ENCODE results near the gene ZNF507. TPM values are rescaled to one million over a fixed set of nuclear protein-coding genes. Genes with fewer than 3 reads are reported as not detected.

The ZNF507 gene
- total RNA-seq, 1 donor from 2014 or later, result 22.4 TPM

DNA sequence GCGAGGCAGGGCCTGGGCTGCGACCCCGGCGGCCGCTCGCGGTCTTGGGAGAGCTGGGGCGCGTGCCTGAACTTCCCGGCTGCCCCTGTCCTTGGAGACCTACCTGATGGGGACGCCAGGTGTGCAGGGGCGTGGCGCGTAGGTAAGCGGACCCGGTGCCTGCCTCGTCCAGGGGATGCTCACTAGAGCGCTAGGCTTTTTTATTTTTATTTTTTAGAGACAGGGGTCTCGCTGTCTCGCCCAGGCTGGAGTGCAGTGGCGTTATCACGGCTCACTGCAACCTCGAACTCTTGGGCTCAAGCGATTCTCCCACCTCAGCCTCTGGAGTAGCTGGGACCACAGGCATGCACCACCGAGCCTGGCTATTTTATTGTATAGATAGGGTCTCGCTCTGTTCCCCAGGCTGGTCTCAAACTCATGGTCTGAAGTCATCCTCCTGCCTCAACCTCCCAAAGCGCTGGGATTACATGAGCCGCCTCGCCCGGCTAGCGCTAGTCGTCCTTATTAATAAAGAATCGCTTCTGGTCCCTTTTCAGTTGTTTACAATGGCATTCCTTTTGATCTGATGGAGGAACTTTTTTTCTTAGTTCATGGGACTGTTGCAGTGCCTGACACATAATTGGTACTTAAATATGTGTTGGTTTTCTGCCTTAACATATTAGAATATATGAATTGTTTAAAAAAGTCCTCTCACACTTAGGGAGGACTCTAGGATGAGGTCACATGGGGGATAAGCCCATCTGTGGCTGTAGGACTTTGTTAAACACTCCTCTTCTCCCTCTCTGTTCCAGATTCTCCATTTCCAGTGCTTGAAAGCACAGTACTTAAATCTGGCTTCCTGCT, 61.0 kb downstream of the ZNF507 start:
- no peaks in the 10 kb centered on the region for H3K27me3 ChIP-seq
- H3F3A ChIP-seq (ENCODE audit: low read depth), result peaks cover 31% of the 10 kb centered on the region
- no peaks in the 10 kb centered on the region for H3K9me3 Mint-ChIP-seq
- H3K27ac Mint-ChIP-seq, result peak overlapping the region; percentile 66
- peak; percentile 9 for DNase-seq (ENCODE audit: low spot score)
- H3K36me3 Mint-ChIP-seq, result peaks cover 32% of the 10 kb centered on the region
- TF ChIP-seq EZH2phosphoT487 (IDR thresholded peaks at IDR 0.05) (no peak), EZH2 (IDR thresholded peaks at IDR 0.05) (no peak)
- TF ChIP-seq, protein P1, sequence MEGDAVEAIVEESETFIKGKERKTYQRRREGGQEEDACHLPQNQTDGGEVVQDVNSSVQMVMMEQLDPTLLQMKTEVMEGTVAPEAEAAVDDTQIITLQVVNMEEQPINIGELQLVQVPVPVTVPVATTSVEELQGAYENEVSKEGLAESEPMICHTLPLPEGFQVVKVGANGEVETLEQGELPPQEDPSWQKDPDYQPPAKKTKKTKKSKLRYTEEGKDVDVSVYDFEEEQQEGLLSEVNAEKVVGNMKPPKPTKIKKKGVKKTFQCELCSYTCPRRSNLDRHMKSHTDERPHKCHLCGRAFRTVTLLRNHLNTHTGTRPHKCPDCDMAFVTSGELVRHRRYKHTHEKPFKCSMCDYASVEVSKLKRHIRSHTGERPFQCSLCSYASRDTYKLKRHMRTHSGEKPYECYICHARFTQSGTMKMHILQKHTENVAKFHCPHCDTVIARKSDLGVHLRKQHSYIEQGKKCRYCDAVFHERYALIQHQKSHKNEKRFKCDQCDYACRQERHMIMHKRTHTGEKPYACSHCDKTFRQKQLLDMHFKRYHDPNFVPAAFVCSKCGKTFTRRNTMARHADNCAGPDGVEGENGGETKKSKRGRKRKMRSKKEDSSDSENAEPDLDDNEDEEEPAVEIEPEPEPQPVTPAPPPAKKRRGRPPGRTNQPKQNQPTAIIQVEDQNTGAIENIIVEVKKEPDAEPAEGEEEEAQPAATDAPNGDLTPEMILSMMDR (IDR thresholded peaks at IDR 0.05), result no peak
- peak overlapping the region; percentile 96 for H3K4me3 ChIP-seq
- H3K9ac ChIP-seq, result peak overlapping the region; percentile 64
- H3K9me3 ChIP-seq (ENCODE audit: low read depth), result no peaks in the 10 kb centered on the region
- H3K27ac ChIP-seq, result no peak overlapping the region
- peaks cover 21% of the 10 kb centered on the region for H3K36me3 ChIP-seq
- peak overlapping the region; percentile 94 for H3K4me2 ChIP-seq
- H3K4me1 ChIP-seq, result peaks cover 40% of the 10 kb centered on the region
- H2AFZ ChIP-seq (replicated peaks), result no peak overlapping the region
- H4K20me1 ChIP-seq (ENCODE audit: low read depth), result peaks cover 22% of the 10 kb centered on the region
- H3K79me2 ChIP-seq (ENCODE audit: low read depth), result peaks cover 60% of the 10 kb centered on the region
- H3K4me3 Mint-ChIP-seq, result peak overlapping the region; percentile 95
- H3K4me1 Mint-ChIP-seq, result peaks cover 30% of the 10 kb centered on the region
- H3K27me3 Mint-ChIP-seq (ENCODE audit: insufficient read depth, low read depth), result no peaks in the 10 kb centered on the region

DNA sequence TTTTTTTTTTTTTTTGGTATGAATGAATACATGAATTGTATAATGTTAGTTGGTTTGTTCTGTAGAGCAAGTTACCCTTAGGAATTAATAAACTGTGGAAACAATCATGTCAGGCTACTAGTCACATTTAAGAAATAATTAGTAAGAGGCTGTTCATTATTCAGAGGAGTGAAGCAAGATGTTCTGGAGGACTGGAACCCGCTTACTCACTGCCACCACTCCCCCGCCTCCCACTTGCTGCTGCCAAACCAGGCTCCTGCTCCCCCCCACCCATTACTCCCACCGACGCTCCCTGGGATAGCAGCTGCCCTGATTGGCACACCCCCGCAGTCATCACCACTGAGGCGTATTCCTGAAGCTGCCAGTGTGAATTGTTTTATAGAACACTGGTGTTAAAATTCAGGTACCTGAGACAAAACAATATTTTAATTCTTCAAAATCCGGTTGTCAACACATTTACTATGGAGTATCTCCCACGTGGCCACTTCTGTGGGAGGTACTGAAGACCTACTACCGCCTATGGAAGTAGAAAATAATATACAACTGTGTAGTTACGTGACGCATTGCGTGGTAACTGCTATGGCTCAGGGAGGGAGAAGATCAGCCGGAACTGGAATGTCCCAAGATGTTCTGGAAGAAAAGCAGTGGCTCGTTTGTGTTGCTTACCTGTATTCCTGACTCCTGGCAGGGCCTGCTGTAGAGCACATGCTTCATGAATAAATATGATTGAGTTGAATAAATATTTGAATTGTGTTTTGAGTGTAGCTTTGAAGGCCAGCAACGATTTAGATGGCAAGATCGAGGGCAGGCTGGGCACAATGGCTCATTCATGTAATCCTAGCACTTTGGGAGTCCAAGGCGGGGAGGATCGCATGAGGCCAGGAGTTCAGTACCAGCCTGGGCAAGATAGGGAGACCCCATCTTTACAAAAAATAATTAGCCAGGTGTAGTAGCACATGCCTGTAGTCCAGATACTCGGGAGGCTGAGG, 61.9 kb downstream of the ZNF507 start:
- Histone ChIP-seq H3K4me2 (peak overlapping the region; percentile 94), H3K4me3 (peak overlapping the region; percentile 96), H3K4me1 (peaks cover 35% of the 10 kb centered on the region), H3K36me3 (peaks cover 27% of the 10 kb centered on the region), H3K27ac (no peak overlapping the region), H3K27me3 (no peaks in the 10 kb centered on the region), H3K9ac (no peak overlapping the region), H4K20me1 (ENCODE audit: low read depth) (peaks cover 25% of the 10 kb centered on the region), H2AFZ (replicated peaks) (no peak overlapping the region), H3F3A (ENCODE audit: low read depth) (peaks cover 31% of the 10 kb centered on the region), H3K9me3 (ENCODE audit: low read depth) (no peaks in the 10 kb centered on the region), H3K79me2 (ENCODE audit: low read depth) (peaks cover 66% of the 10 kb centered on the region)
- no peak for TF ChIP-seq EZH2phosphoT487 (IDR thresholded peaks at IDR 0.05)
- no peak for TF ChIP-seq EZH2 (IDR thresholded peaks at IDR 0.05)
- TF ChIP-seq, protein P1 (IDR thresholded peaks at IDR 0.05), result no peak
- H3K36me3 Mint-ChIP-seq, result peaks cover 39% of the 10 kb centered on the region
- no peaks in the 10 kb centered on the region for H3K27me3 Mint-ChIP-seq (ENCODE audit: insufficient read depth, low read depth)
- DNase-seq (ENCODE audit: low spot score), result no peak
- H3K4me3 Mint-ChIP-seq, result peak overlapping the region; percentile 95
- H3K27ac Mint-ChIP-seq, result peak overlapping the region; percentile 52
- H3K9me3 Mint-ChIP-seq, result no peaks in the 10 kb centered on the region
- H3K4me1 Mint-ChIP-seq, result peaks cover 30% of the 10 kb centered on the region

DNA sequence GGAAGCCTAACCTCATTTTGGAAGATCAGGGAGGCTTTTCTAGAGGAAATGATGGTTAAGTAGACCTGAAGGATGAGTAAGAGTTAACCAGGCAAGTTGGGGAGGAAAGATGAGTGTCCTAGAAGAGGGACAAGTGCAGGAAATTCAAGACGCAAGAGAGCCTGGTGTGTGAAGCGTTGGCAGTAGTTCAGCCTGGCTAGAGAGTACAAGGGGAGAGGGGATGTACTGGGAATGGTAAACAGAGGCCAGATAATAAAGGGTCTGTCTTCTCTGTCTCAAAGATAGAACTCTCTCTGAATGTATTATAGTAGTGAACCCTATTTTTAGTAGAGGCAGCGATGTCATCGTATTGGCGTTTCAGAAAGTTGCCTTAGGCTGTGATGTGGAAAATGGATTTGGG, 69.8 kb downstream of the ZNF507 start:
- no peak overlapping the region for H2AFZ ChIP-seq (replicated peaks)
- no peak overlapping the region for H3K4me3 Mint-ChIP-seq
- no peaks in the 10 kb centered on the region for H3K27me3 Mint-ChIP-seq (ENCODE audit: insufficient read depth, low read depth)
- H3K27me3 ChIP-seq, result no peaks in the 10 kb centered on the region
- H3K9me3 ChIP-seq (ENCODE audit: low read depth), result no peaks in the 10 kb centered on the region
- H3K4me2 ChIP-seq, result no peak overlapping the region
- H3K4me1 Mint-ChIP-seq, result no peaks in the 10 kb centered on the region
- no peak overlapping the region for H3K9ac ChIP-seq
- no peak overlapping the region for H3K4me3 ChIP-seq
- peaks cover 6% of the 10 kb centered on the region for H4K20me1 ChIP-seq (ENCODE audit: low read depth)
- H3K9me3 Mint-ChIP-seq, result no peaks in the 10 kb centered on the region
- no peaks in the 10 kb centered on the region for H3F3A ChIP-seq (ENCODE audit: low read depth)
- no peak overlapping the region for H3K27ac ChIP-seq
- no peak overlapping the region for H3K27ac Mint-ChIP-seq
- peaks cover 49% of the 10 kb centered on the region for H3K36me3 Mint-ChIP-seq
- H3K79me2 ChIP-seq (ENCODE audit: low read depth), result peaks cover 28% of the 10 kb centered on the region
- H3K36me3 ChIP-seq, result peaks cover 19% of the 10 kb centered on the region
- no peaks in the 10 kb centered on the region for H3K4me1 ChIP-seq
- DNase-seq (ENCODE audit: low spot score), result no peak
- TF ChIP-seq EZH2 (IDR thresholded peaks at IDR 0.05) (no peak), EZH2phosphoT487 (IDR thresholded peaks at IDR 0.05) (no peak)
- TF ChIP-seq, protein P1 (IDR thresholded peaks at IDR 0.05), result no peak
